Activated T-helper 1 cell treated with anti-CD3 and anti-CD28 coated beads, Interleukin-2, amount 50 U/mL, for 16 hours (primary cell): ENCODE measurements around the gene DENND6B.
A peak's percentile ranks its signal among the peaks of the same experiment; 100 is the strongest.
"Not testable (repeated sequence)": the region's sequence is repeated elsewhere in the genome, so short reads cannot be mapped to it uniquely, and the experiment has no call there.

Source experiments
- DNase-seq, 2 donors: peaks; one replicate each; pipeline ENCODE4 v3.0.0-alpha.2; 2020; ENCODE audit warnings: low read depth in 1 of 2, low spot score in 1 of 2

DENND6B gene

GRCh38 chr22:50273781-50274180 lies 53.0 kb downstream of the DENND6B start:
- not testable (repeated sequence) for DNase-seq

DNA sequence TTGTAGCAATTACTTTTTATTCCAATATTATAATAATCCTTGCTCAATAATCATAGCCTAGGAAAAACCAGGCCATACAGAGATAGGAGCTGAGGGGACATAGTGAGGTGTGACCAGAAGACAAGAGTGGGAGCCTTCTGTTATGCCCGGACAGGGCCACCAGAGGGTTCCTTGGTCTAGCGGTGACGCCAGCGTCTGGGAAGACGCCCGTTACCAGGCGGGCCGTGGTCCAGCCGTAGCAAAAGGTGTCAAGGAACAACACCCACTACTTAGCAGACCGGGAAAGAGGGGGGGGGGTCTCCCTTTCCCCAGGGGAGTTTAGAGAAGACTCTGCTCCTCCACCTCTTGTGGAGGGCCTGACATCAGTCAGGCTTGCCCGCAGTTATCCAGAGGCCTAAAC lies 53.5 kb downstream of the DENND6B start:
- not testable (repeated sequence) for DNase-seq

GRCh38 chr22:50272044-50272802 lies 54.6 kb downstream of the DENND6B start:
- DNase-seq, result no peak

DNA sequence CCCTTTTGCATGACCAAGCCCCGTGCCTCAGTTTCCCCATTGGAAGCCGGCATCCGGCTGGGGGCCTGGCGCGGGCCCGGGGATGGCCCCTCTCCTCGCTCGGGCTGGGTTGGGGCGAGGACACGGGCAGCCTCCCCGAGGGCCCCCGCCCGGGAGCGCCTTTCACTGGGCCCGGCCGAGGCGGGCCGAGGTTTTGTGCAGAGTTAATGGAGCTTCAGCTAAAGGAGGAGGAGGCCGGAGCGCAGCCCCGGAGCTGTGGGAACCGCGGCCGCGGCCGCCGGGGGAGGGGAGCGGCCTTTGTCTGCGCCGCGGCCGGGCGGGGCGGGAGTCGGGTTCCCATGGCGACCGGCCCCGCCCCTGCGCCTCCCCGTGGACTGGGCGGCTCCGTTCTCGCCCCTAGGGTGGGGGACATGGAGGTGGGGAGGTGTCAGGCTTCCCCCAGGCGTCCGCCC lies 55.3 kb downstream of the DENND6B start:
- DNase-seq, result peak in 1 of 2 donors; percentile 41

- DNase-seq, result peak; percentile 39 to 49
Measured at GRCh38 chr22:50270666-50271394, 56.0 kb downstream of the DENND6B start.

DNA sequence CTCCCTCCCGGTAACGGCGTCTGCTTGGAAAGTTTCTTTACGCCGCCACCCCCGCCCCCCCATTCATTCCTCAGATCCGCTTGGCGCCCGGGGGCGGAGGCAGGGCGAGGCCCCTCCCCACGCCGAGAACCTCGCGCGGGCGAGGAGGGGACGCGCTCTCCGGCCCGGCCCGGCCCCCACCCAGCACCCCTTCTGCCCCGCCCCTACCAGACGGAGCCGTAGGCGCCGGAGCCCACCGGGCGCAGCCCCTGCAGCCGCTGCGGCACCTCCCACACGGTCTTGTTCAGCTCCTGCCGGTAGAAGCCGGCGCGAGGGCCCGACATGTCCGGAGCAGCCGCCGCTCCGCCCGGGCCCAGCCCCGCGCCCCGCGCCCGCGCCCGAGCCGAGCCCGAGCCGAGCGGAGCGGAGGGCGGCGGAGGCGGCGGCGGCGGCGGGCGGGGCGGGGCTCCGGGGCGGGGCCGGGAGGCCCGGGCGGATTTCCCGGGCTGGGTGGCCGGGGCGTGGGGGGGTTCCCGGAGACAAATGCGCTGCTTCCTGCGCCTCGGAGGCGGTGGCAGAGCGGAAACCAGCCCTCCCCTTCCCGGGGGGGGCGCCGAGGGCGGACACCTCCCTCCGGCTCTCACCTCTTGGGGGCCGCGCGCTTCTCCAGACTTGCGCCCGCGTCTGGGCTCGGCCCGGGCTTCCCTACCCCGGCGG lies 56.7 kb downstream of the DENND6B start, which contains the start of gene MAPK11:
TSS of gene MAPK11 (minus strand) at position 411 of the 696 bp plus-strand sequence. CDS start at position 323, 88 bp downstream.
- peak; percentile 39 to 65 for DNase-seq

- no peak for DNase-seq
Measured at GRCh38 chr22:50269573-50269969, 57.2 kb downstream of the DENND6B start.

- DNase-seq, result no peak
Measured at GRCh38 chr22:50268655-50269113, 58.1 kb downstream of the DENND6B start.

DNA sequence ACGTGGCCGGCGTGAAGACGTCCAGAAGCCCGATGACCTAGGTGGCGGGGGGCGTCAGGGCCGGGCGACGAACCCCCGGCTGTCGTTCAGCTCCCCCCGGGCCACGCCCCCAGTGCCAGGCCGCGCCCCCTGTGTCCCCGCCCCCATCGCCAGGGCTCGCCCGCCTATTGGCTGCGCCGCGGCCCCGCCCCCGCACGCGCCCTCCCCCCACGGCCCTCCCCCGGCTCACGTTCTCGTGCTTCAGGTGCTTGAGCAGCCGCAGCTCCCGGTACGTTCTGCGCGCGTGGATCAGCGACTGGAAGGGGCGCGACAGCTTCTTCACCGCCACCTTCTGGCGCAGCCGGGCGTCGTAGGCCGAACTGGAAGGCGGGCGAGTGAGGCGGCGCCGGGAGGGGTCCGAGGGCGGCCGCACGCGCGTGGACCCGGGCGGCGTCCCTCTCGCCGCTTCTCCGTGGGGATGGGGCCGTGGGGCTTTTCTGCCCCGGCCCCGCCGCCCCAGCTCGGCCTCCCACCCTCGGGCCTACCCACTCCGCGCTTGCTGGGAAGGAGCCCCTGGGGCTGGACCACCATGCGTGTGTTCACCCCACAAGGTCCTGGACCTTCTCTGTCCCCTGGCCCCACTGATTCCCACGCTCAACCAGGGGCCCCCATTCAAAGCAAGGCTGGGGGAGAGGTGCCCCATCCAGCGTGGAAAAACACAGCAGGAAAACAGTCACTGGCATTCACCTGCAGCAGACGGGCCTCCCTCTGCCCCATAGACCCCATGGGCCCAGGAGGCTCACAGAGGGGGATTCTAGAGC lies 59.0 kb downstream of the DENND6B start:
- DNase-seq, result peak in 1 of 2 donors; percentile 38

- no peak for DNase-seq
Measured at GRCh38 chr22:50266994-50267393, 59.8 kb downstream of the DENND6B start.

DNA sequence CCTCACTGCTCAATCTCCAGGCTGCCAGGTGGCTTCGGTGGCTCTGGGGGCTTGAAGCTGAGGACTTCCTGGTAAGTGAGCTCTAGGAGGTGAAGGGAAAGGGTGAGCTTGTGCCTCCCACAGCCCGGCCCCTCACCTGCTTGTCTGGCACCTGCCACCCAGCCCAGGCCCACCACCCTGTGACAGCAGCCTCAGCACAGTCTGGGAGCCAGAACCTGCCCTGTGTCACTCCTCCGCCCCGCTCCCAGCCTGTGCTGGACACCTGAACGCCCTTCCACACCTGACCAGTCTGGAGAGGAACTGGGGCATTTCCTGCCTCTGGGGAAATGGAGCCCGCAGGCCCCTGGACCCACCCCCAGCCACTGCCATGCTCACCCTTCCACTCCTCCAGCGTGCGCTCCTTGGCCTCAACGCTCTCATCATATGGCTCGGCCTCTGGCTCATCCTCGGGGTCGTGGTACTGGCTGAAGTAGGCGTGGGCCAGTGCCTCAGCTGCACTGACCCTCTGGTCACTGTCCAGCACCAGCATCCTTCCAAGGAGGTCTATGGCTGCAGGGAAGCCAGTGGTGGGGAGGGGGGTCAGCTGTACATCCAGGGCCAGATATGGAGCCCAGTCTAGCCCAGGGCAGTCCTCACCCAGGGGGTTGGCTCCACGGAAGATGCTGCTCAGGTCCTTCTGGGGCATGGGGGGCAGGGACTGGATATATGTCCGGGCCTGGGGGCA lies 61.7 kb downstream of the DENND6B start:
- DNase-seq, result no peak

- DNase-seq, result no peak
Measured at GRCh38 chr22:50264104-50264745, 62.6 kb downstream of the DENND6B start.

GRCh38 chr22:50262973-50263617 lies 63.7 kb downstream of the DENND6B start:
- DNase-seq, result no peak

- no peak for DNase-seq
Measured at GRCh38 chr22:50262460-50262911, 64.3 kb downstream of the DENND6B start.

- DNase-seq, result no peak
Measured at GRCh38 chr22:50261615-50262459, 65.0 kb downstream of the DENND6B start, which contains the start of gene MAPK12. MAPK12 (minus strand) TSS chr22:50261683; CDS start chr22:50261509, 174 bp downstream.

GRCh38 chr22:50260801-50261614 lies 65.8 kb downstream of the DENND6B start:
- DNase-seq, result no peak

DNA sequence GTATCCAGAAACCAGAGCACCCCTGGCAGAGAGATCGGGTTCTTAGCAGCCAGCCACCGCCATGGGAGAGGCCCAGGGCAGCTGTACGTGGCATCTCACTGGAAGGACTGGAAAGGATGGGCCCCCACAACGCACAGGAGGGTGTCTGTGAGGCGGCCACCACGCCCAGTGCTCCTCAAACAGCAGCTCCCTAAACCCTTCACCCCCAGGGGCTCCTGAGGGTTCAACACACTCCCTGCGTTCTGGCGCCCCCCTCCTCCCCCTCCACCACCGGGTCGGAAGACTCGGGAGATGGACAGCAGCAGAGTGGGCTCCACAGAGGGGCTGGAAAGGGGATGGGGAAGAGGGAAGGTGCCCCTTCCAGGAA lies 66.4 kb downstream of the DENND6B start:
- no peak for DNase-seq
